ENCODE data around the gene CDH23.

The CDH23 gene

GRCh38 chr10:71750124-71750841 lies 353.6 kb downstream of the CDH23 start:
- Histone ChIP-seq H3K4me1 (ENCODE audit: control insufficient read depth, insufficient read depth, low read length) (peaks cover 3% of the 10 kb centered on the region), H3K4me3 (ENCODE audit: insufficient read depth, low read depth, low read length) (no peak overlapping the region), H3K27ac (ENCODE audit: insufficient read depth, low read depth, low read length, poor library complexity, severe bottlenecking) (no peak overlapping the region), H3K27me3 (ENCODE audit: control insufficient read depth, insufficient read depth, low read length, poor library complexity, severe bottlenecking) (no peaks in the 10 kb centered on the region), H3K36me3 (ENCODE audit: control insufficient read depth, insufficient read depth, low read length) (no peaks in the 10 kb centered on the region), H3K9me3 (ENCODE audit: control insufficient read depth, low read length) (no peaks in the 10 kb centered on the region)
- WGBS, 2 experiments = 94% methylated on average over 13 to 15 of the region's 15 CpGs

- 91 to 94% methylated on average over 3 of the region's 5 CpGs for WGBS, 2 experiments
- peaks cover 3% of the 10 kb centered on the region for H3K4me1 ChIP-seq (ENCODE audit: control insufficient read depth, insufficient read depth, low read length)
Observed at GRCh38 chr10:71750986-71751385, 354.3 kb downstream of the CDH23 start.

GRCh38 chr10:71751515-71752224 lies 354.9 kb downstream of the CDH23 start:
- Histone ChIP-seq H3K9me3 (ENCODE audit: control insufficient read depth, low read length) (no peaks in the 10 kb centered on the region), H3K4me1 (ENCODE audit: control insufficient read depth, insufficient read depth, low read length) (peaks cover 2% of the 10 kb centered on the region), H3K27ac (ENCODE audit: insufficient read depth, low read depth, low read length, poor library complexity, severe bottlenecking) (no peak overlapping the region), H3K36me3 (ENCODE audit: control insufficient read depth, insufficient read depth, low read length) (no peaks in the 10 kb centered on the region), H3K4me3 (ENCODE audit: insufficient read depth, low read depth, low read length) (no peak overlapping the region), H3K27me3 (ENCODE audit: control insufficient read depth, insufficient read depth, low read length, poor library complexity, severe bottlenecking) (no peaks in the 10 kb centered on the region)
- 91 to 92% methylated on average over 14 of the region's 14 CpGs for WGBS, 2 experiments

More at GRCh38 chr10:71750986-71751385, 354.3 kb downstream of the CDH23 start:
- H3K9me3 ChIP-seq (ENCODE audit: control insufficient read depth, low read length) = no peaks in the 10 kb centered on the region
- H3K36me3 ChIP-seq (ENCODE audit: control insufficient read depth, insufficient read depth, low read length) = no peaks in the 10 kb centered on the region
- no peak overlapping the region for H3K27ac ChIP-seq (ENCODE audit: insufficient read depth, low read depth, low read length, poor library complexity, severe bottlenecking)
- H3K27me3 ChIP-seq (ENCODE audit: control insufficient read depth, insufficient read depth, low read length, poor library complexity, severe bottlenecking) = no peaks in the 10 kb centered on the region
- no peak overlapping the region for H3K4me3 ChIP-seq (ENCODE audit: insufficient read depth, low read depth, low read length)

- Histone ChIP-seq H3K4me1 (ENCODE audit: control insufficient read depth, insufficient read depth, low read length) (no peaks in the 10 kb centered on the region), H3K27ac (ENCODE audit: insufficient read depth, low read depth, low read length, poor library complexity, severe bottlenecking) (no peak overlapping the region)
- 84 to 89% methylated on average over 8 of the region's 8 CpGs for WGBS, 2 experiments
Observed at GRCh38 chr10:71752391-71753090, 355.8 kb downstream of the CDH23 start.

GRCh38 chr10:71753091-71753959 lies 356.6 kb downstream of the CDH23 start:
- WGBS, 2 experiments = 86 to 90% methylated on average over 15 of the region's 15 CpGs
- Histone ChIP-seq H3K27ac (ENCODE audit: insufficient read depth, low read depth, low read length, poor library complexity, severe bottlenecking) (no peak overlapping the region), H3K4me3 (ENCODE audit: insufficient read depth, low read depth, low read length) (no peak overlapping the region), H3K4me1 (ENCODE audit: control insufficient read depth, insufficient read depth, low read length) (no peaks in the 10 kb centered on the region), H3K36me3 (ENCODE audit: control insufficient read depth, insufficient read depth, low read length) (no peaks in the 10 kb centered on the region), H3K27me3 (ENCODE audit: control insufficient read depth, insufficient read depth, low read length, poor library complexity, severe bottlenecking) (no peaks in the 10 kb centered on the region), H3K9me3 (ENCODE audit: control insufficient read depth, low read length) (no peaks in the 10 kb centered on the region)

More at GRCh38 chr10:71752391-71753090, 355.8 kb downstream of the CDH23 start:
- Histone ChIP-seq H3K27me3 (ENCODE audit: control insufficient read depth, insufficient read depth, low read length, poor library complexity, severe bottlenecking) (no peaks in the 10 kb centered on the region), H3K4me3 (ENCODE audit: insufficient read depth, low read depth, low read length) (no peak overlapping the region), H3K36me3 (ENCODE audit: control insufficient read depth, insufficient read depth, low read length) (no peaks in the 10 kb centered on the region), H3K9me3 (ENCODE audit: control insufficient read depth, low read length) (no peaks in the 10 kb centered on the region)

- H3K4me1 ChIP-seq (ENCODE audit: control insufficient read depth, insufficient read depth, low read length) = no peaks in the 10 kb centered on the region
- no peak overlapping the region for H3K27ac ChIP-seq (ENCODE audit: insufficient read depth, low read depth, low read length, poor library complexity, severe bottlenecking)
- 81 to 86% methylated on average over 8 of the region's 8 CpGs for whole genome bisulfite sequencing, 2 experiments
- no peaks in the 10 kb centered on the region for H3K36me3 ChIP-seq (ENCODE audit: control insufficient read depth, insufficient read depth, low read length)
- H3K4me3 ChIP-seq (ENCODE audit: insufficient read depth, low read depth, low read length) = no peak overlapping the region
- H3K27me3 ChIP-seq (ENCODE audit: control insufficient read depth, insufficient read depth, low read length, poor library complexity, severe bottlenecking) = no peaks in the 10 kb centered on the region
- H3K9me3 ChIP-seq (ENCODE audit: control insufficient read depth, low read length) = no peaks in the 10 kb centered on the region
Observed at GRCh38 chr10:71753960-71754505, 357.3 kb downstream of the CDH23 start.

- no peaks in the 10 kb centered on the region for H3K27me3 ChIP-seq (ENCODE audit: control insufficient read depth, insufficient read depth, low read length, poor library complexity, severe bottlenecking)
- WGBS, 2 experiments = 94 to 95% methylated on average over 3 of the region's 3 CpGs
- no peak overlapping the region for H3K27ac ChIP-seq (ENCODE audit: insufficient read depth, low read depth, low read length, poor library complexity, severe bottlenecking)
- no peaks in the 10 kb centered on the region for H3K4me1 ChIP-seq (ENCODE audit: control insufficient read depth, insufficient read depth, low read length)
- no peaks in the 10 kb centered on the region for H3K36me3 ChIP-seq (ENCODE audit: control insufficient read depth, insufficient read depth, low read length)
- H3K9me3 ChIP-seq (ENCODE audit: control insufficient read depth, low read length) = no peaks in the 10 kb centered on the region
- H3K4me3 ChIP-seq (ENCODE audit: insufficient read depth, low read depth, low read length) = no peak overlapping the region
Observed at GRCh38 chr10:71754562-71754961, 357.8 kb downstream of the CDH23 start.

GRCh38 chr10:71755179-71755879 lies 358.6 kb downstream of the CDH23 start:
- no peak overlapping the region for H3K4me3 ChIP-seq (ENCODE audit: insufficient read depth, low read depth, low read length)
- WGBS, 2 experiments = 86 to 87% methylated on average over 16 of the region's 16 CpGs
- H3K9me3 ChIP-seq (ENCODE audit: control insufficient read depth, low read length) = no peaks in the 10 kb centered on the region
- H3K27ac ChIP-seq (ENCODE audit: insufficient read depth, low read depth, low read length, poor library complexity, severe bottlenecking) = no peak overlapping the region
- no peaks in the 10 kb centered on the region for H3K36me3 ChIP-seq (ENCODE audit: control insufficient read depth, insufficient read depth, low read length)
- no peaks in the 10 kb centered on the region for H3K4me1 ChIP-seq (ENCODE audit: control insufficient read depth, insufficient read depth, low read length)
- no peaks in the 10 kb centered on the region for H3K27me3 ChIP-seq (ENCODE audit: control insufficient read depth, insufficient read depth, low read length, poor library complexity, severe bottlenecking)

All from ectodermal cell (in vitro differentiated cells).